Posterior vena cava (tissue), 2 donors: ENCODE results near the gene USP33. TPM values are rescaled to one million over a fixed set of nuclear protein-coding genes. Genes with fewer than 3 reads are reported as not detected.
"Not testable (repeated sequence)": the region's sequence is repeated elsewhere in the genome, so short reads cannot be mapped to it uniquely, and the experiment has no call there.

Experiments
- DNase-seq: peaks from one replicate; pipeline ENCODE4 v3.0.0-alpha.2; 2020; ENCODE audit warnings: low spot score
- intact Hi-C, 2 donors: fragments of 100-400 bp; cut with DNase I; formaldehyde crosslinking; loops; one replicate each; pipeline versions ENCODE4 v1.14.1 to v1.14.2; 2022 to 2023
- total RNA-seq, 2 donors: library from RNA; stranded (reverse); fragmentation: NEBNext Ultra II Directional; extraction: Animal tissue kit (Norgen Biotek cat#: 25700); gene quantifications; one replicate each; pipeline ENCODE4 v1.2.1, GENCODE V29; 2021
- donor health status: DM: yes; HTN: yes; CAD: no.
- donor health status: DM: yes; HTN: yes; CAD: no.

Gene USP33
- total RNA-seq, 2 donors from 2014 or later, result 61.5 to 64.9 TPM

- intact Hi-C loops, result no loop called here
- DNase-seq, result no peak
These were observed 80.7 kb downstream of the USP33 start for GRCh38 chr1:77678660-77679610.

DNA sequence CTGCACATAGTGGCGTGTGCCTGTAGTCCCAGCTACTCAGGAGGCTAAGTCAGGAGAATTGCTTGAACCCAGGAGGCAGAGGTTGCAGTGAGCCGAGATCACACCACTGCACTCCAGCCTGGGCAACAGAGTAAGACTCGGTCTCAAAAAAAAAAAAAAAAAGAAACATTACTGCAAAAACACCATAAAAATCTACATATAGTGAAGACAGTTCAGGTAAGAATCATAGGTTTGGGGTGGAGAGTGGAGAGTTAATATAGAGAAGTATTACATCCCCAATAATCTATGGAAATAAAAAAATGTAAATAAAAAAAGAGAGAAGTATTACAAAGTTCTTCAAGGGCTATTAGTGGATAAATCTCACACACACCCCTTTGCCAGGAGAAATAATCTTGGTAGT is 84.8 kb downstream of the USP33 start:
- DNase-seq, intact Hi-C loops: not testable (repeated sequence)

GRCh38 chr1:77673716-77674355 is 85.8 kb downstream of the USP33 start:
- no peak for DNase-seq
- intact Hi-C loops, result no loop called here

DNA sequence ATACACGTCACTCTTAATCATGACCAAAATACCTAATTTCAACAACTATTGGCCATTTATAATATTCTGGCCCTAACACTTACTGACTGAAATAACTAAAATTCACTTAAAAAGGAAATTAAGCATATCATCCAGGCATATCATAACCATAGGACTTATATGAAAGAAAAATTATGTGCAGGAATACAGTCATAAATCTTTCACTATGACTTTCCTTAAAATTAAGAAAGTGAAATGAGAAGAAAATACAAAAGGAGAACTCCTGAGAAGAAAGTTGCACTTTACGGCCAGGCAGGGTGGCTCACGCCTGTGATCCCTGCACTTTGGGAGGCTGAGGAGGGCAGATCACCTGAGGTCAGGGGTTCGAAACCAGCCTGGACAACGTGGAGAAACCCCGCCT is 86.6 kb downstream of the USP33 start:
- intact Hi-C loops, result no loop called here
- DNase-seq, result no peak

GRCh38 chr1:77672374-77672773 is 87.3 kb downstream of the USP33 start:
- intact Hi-C loops, result no loop called here
- no peak for DNase-seq

GRCh38 chr1:77671836-77672235 is 87.8 kb downstream of the USP33 start:
- no peak for DNase-seq
- intact Hi-C loops, result no loop called here

DNA sequence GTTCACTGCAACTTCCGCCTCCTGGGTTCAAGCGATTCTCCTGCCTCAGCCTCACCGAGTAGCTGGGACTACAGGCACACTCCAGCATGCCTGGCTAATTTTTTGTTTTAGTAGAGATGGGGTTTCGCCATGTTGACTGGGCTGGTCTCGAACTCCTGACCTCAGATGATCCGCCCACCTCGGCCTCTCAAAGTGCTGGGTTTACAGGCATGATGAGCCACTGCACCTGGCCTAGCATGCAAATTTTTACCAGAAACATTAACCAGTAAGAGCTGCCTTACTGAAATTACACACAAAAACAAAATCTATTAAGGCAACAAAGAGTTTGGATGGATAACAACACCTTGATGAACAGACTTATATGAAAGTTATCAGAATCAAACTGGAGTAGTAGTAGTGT is 89.3 kb downstream of the USP33 start:
- intact Hi-C loops, result no loop called here
- no peak for DNase-seq

- DNase-seq, result no peak
- intact Hi-C loops, result no loop called here
These were observed 90.7 kb downstream of the USP33 start for GRCh38 chr1:77668924-77669449.

- intact Hi-C loops, result no loop called here
- no peak for DNase-seq
These were observed 94.6 kb downstream of the USP33 start for GRCh38 chr1:77664939-77665516.

GRCh38 chr1:77661696-77662095 is 98.0 kb downstream of the USP33 start:
- no peak for DNase-seq
- intact Hi-C loops, result no loop called here

DNA sequence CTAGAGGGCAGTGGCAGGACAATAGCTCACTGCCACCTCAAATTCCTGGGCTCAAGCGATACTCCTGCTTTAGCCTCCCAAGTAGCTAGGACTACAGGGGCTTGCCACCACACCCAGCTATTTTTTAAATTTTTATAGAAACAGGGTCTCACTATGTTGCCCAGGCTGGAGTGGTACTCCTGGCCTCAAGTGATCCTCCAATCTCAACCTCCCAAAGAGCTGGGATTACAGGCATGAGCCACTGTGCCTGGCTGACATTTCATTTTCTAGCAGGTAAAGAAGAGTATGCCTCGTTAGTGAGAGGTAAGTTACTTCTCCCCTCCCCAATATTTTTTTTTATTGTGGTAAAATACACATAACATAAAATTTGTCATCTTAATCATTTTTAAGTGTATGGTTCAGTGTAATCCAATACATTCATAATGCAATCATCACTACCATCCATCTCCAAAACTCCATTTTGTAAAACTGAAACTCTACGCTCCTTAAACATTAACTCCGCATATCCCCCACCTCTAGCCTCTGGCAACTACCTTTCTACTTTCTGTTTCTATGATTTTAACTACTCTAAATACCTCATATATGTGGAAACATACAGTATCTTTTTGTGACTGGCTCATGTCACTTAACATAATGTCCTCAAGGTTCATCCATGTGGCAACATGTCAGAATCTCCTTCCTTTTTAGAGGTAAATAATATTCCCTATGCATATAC is 99.6 kb downstream of the USP33 start:
- intact Hi-C loops, result no loop called here
- DNase-seq, result no peak

GRCh38 chr1:77658271-77658670 is 101.4 kb downstream of the USP33 start:
- intact Hi-C loops, result no loop called here
- DNase-seq, result no peak

DNA sequence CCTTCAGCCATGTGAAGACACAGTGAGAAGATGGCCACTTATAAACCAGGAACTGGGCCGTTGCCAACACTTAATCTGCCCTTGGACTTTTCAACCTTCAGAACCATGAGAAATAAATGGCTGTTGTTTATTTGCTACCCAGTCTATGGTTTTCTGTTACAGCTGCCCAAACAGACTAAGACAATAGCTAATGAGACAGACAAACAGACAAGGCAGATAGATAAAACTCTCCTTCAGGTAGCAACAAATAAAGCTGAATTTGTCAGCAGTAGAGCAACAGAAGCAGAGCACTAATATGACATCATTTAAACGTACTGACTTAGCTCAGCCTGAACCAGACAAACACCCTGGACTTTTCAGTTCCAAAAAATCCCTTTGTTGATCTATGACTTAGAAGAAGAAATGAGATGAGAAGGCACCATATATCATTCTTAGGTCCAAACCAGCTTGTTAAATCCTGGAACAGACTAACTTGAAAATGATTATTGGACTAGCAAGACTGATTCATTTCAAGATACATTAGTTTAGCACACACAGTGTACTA is 104.1 kb downstream of the USP33 start:
- intact Hi-C loops, result no loop called here
- DNase-seq, result no peak

DNA sequence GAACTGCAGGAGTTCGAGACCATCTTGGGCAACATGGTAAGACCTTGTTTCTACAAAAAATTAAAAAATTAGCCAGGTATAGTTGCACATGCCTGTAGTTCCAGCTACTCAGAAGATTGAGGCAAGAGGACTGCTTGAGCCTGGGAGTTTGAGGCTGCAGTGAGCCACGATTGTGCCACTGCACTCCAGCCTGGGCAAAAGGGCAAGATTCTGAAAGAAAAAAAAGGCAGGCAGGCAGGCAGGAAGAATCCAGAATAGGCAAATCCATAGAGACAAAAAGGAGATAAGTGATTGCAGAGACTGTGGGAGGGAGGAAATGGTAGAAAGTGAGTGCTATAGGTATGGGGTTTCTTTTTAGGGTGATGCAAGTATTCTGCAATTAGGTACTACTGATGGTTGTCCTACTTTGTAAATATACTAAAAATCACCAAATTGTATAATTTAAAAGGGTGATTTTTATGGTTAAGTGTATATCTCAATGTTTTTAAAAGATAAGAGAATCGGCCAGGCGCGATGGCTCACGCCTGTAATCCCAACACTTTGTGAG is 106.6 kb downstream of the USP33 start:
- intact Hi-C loops, result no loop called here
- no peak for DNase-seq

DNA sequence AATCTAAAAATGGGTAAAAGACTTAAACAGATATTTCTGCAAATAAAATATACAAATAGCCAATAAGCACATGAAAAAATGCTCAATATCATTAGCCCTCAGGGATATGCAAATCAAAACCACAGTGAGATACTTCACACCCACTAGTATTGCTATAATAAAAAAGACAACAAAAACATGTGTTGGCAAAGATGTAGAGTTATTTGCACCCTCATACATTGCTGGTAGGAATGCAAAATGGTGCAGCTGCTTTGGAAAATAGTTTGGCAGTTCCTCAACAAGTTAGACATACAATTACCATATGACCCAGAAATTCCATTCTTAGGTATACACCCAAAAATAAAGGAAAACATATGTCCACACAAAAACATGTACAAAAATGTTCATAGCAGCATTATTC is 107.4 kb downstream of the USP33 start:
- no peak for DNase-seq
- intact Hi-C loops, result no loop called here

GRCh38 chr1:77649127-77649526 is 110.5 kb downstream of the USP33 start:
- intact Hi-C loops, result no loop called here

DNA sequence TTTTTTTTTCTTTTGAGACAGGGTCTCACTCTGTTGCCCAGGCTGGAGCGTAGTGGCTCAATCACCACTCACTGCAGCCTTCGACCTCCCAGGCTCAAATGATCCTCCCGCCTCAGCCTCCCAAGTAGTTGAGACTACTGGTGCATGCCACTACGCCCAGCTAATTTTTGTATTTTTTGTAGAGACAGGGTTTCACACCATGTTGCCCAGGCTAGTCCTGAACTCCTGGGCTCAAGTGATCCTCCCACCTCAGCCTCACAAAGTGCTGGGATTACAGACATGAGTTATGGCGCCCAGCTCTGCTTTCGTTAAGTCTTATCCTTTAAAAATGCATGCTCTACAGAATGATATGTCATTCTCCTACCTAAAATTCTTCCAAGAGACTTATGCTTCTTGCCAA is 113.4 kb downstream of the USP33 start:
- DNase-seq, intact Hi-C loops: not testable (repeated sequence)

More at GRCh38 chr1:77649127-77649526, 110.5 kb downstream of the USP33 start:
- DNase-seq, result no peak
